ENCODE results near the gene SEC24C. TPM values are rescaled to one million over a fixed set of nuclear protein-coding genes. Genes with fewer than 3 reads are reported as not detected.
A peak's percentile ranks its signal among the peaks of the same experiment; 100 is the strongest.

The SEC24C gene
- total RNA-seq, 2 experiments from 2014 or later: 53.6 to 87.1 TPM

- intact Hi-C loops (cut with micrococcal nuclease; ENCODE audit: unreplicated experiment): loop anchor here (1.0 kb wide), 1 partner anchor 24 kb away; no protein-coding TSS in a partner anchor
- H4K20me1 ChIP-seq (ENCODE audit: insufficient read depth, low read length): no peaks in the 10 kb centered on the region
- no peaks in the 10 kb centered on the region for H3K9me2 ChIP-seq (ENCODE audit: insufficient read depth, low read length)
- TF ChIP-seq CTCF (conservative IDR thresholded peaks at IDR 0.05; ENCODE audit: low read length) (peak; percentile 81), EZH2phosphoT487 (IDR thresholded peaks at IDR 0.05; ENCODE audit: borderline replicate concordance, low read depth, low read length) (no peak)
- peak; percentile 81 for DNase-seq (ENCODE audit: low spot score)
- H2AFZ ChIP-seq (ENCODE audit: low read length): no peak overlapping the region
- H3K4me2 ChIP-seq (ENCODE audit: low read length): peak overlapping the region; percentile 49
- H3K79me2 ChIP-seq (ENCODE audit: insufficient read depth, low read depth, low read length): peaks cover 8% of the 10 kb centered on the region
- H3K4me3 ChIP-seq (ENCODE audit: low read depth, low read length, poor library complexity, severe bottlenecking): no peak overlapping the region
- peak overlapping the region; percentile 34 for H3K27ac ChIP-seq (ENCODE audit: low read depth, low read length, poor library complexity, severe bottlenecking)
- peaks cover 38% of the 10 kb centered on the region for H3K4me1 ChIP-seq (ENCODE audit: insufficient read depth, low read length, poor library complexity, severe bottlenecking)
- H3K9me3 ChIP-seq (ENCODE audit: low read length): no peaks in the 10 kb centered on the region
- POLR2A ChIA-PET: interaction anchor here (0.9 to 2.1 kb wide), 5 partner anchors 9 to 38 kb away, joined by 3 to 10 read pairs (median 5); partner anchors contain the start of gene CHCHD1
- H3K36me3 ChIP-seq (ENCODE audit: insufficient read depth, low read length): peaks cover 79% of the 10 kb centered on the region
- CTCF ChIA-PET (ENCODE audit: unreplicated experiment): interaction anchor here (1.0 kb wide), 1 partner anchor 24 kb away, joined by 5 read pairs; no protein-coding TSS in a partner anchor
- BruUV-seq (replicated peaks): no TSS peak
These were observed 24.7 kb downstream of the SEC24C start for GRCh38 chr10:73768881-73769280.

- DNase-seq (ENCODE audit: low spot score): no peak
- BruUV-seq (replicated peaks): no TSS peak
- no peaks in the 10 kb centered on the region for H3K9me2 ChIP-seq (ENCODE audit: insufficient read depth, low read length)
- H3K79me2 ChIP-seq (ENCODE audit: insufficient read depth, low read depth, low read length): peaks cover 13% of the 10 kb centered on the region
- no peak overlapping the region for H3K4me3 ChIP-seq (ENCODE audit: low read depth, low read length, poor library complexity, severe bottlenecking)
- peak overlapping the region; percentile 49 for H3K4me2 ChIP-seq (ENCODE audit: low read length)
- CTCF ChIA-PET (ENCODE audit: unreplicated experiment): interaction anchor here (1.0 kb wide), 1 partner anchor 24 kb away, joined by 5 read pairs; no protein-coding TSS in a partner anchor
- peak overlapping the region; percentile 34 for H3K27ac ChIP-seq (ENCODE audit: low read depth, low read length, poor library complexity, severe bottlenecking)
- intact Hi-C loops (cut with micrococcal nuclease; ENCODE audit: unreplicated experiment): loop anchor here (1.0 kb wide), 1 partner anchor 24 kb away; no protein-coding TSS in a partner anchor
- H3K36me3 ChIP-seq (ENCODE audit: insufficient read depth, low read length): peaks cover 80% of the 10 kb centered on the region
- H3K4me1 ChIP-seq (ENCODE audit: insufficient read depth, low read length, poor library complexity, severe bottlenecking): peaks cover 41% of the 10 kb centered on the region
- H4K20me1 ChIP-seq (ENCODE audit: insufficient read depth, low read length): no peaks in the 10 kb centered on the region
- no peak for TF ChIP-seq EZH2phosphoT487 (IDR thresholded peaks at IDR 0.05; ENCODE audit: borderline replicate concordance, low read depth, low read length)
- TF ChIP-seq CTCF (conservative IDR thresholded peaks at IDR 0.05; ENCODE audit: low read length): no peak
- POLR2A ChIA-PET: interaction anchor here (0.9 to 2.1 kb wide), 4 partner anchors 10 to 36 kb away, joined by 3 to 10 read pairs (median 6); partner anchors contain the start of gene CHCHD1
- no peak overlapping the region for H2AFZ ChIP-seq (ENCODE audit: low read length)
- no peaks in the 10 kb centered on the region for H3K9me3 ChIP-seq (ENCODE audit: low read length)
These were observed 25.2 kb downstream of the SEC24C start for GRCh38 chr10:73769396-73769795.

GRCh38 chr10:73771722-73772280 is 27.6 kb downstream of the SEC24C start:
- ChIA-PET POLR2A (interaction anchor here (1.0 to 3.7 kb wide), 5 partner anchors 8 to 37 kb away, joined by 3 to 27 read pairs (median 4); partner anchors contain the start of genes CHCHD1 and SEC24C), CTCF (ENCODE audit: unreplicated experiment) (interaction anchor here (1.6 kb wide), 1 partner anchor 15 kb away, joined by 5 read pairs; no protein-coding TSS in a partner anchor)
- TSS peak; percentile 54 for BruUV-seq (replicated peaks)
- Histone ChIP-seq H3K9me3 (ENCODE audit: low read length) (no peaks in the 10 kb centered on the region), H3K4me2 (ENCODE audit: low read length) (peak overlapping the region; percentile 98), H4K20me1 (ENCODE audit: insufficient read depth, low read length) (no peaks in the 10 kb centered on the region), H3K79me2 (ENCODE audit: insufficient read depth, low read depth, low read length) (peaks cover 37% of the 10 kb centered on the region), H2AFZ (ENCODE audit: low read length) (peak overlapping the region; percentile 88), H3K9me2 (ENCODE audit: insufficient read depth, low read length) (no peaks in the 10 kb centered on the region), H3K4me3 (ENCODE audit: low read depth, low read length, poor library complexity, severe bottlenecking) (peak overlapping the region; percentile 82), H3K27ac (ENCODE audit: low read depth, low read length, poor library complexity, severe bottlenecking) (peak overlapping the region; percentile 77), H3K4me1 (ENCODE audit: insufficient read depth, low read length, poor library complexity, severe bottlenecking) (peaks cover 59% of the 10 kb centered on the region), H3K36me3 (ENCODE audit: insufficient read depth, low read length) (peaks cover 78% of the 10 kb centered on the region)
- DNase-seq (ENCODE audit: low spot score): peak; percentile 64
- intact Hi-C loops (cut with micrococcal nuclease; ENCODE audit: unreplicated experiment): loop anchor here (2.0 kb wide), 2 partner anchors 39 to 107 kb away; partner anchors contain the start of gene NDST2
- no peak for TF ChIP-seq CTCF (conservative IDR thresholded peaks at IDR 0.05; ENCODE audit: low read length)
